PFSK-1 (cell line): ENCODE measurements around the gene SLC38A5.

ENCODE experiments used
- FOXP2 ChIP-seq: optimal IDR thresholded peaks from 2 replicates; pipeline ENCODE3; 2011; ENCODE audit warnings: borderline replicate concordance, control low read depth, inconsistent platforms; ENCODE audit not compliant: insufficient read depth; ENCODE audit errors: extremely low read length, extremely low read depth
- POLR2AphosphoS5 ChIP-seq: IDR thresholded peaks from 2 replicates; pipeline ENCODE4 v1.6.1; 2012; ENCODE audit warnings: low read depth, mild to moderate bottlenecking, control low read depth, low read length, moderate library complexity
- REST ChIP-seq, 2 experiments: IDR thresholded peaks; 2 replicates each; pipeline versions ENCODE4 v1.6.1 to v1.8.0; 2011 to 2012; ENCODE audit warnings: low read depth in 2 of 2, low read length in 2 of 2, control low read depth in 1 of 2, inconsistent platforms in 1 of 2, mild to moderate bottlenecking in 1 of 2, moderate library complexity in 1 of 2; ENCODE audit not compliant: insufficient read depth in 1 of 2
- SIN3A ChIP-seq: IDR thresholded peaks from 2 replicates; pipeline ENCODE4 v1.6.1; 2012; ENCODE audit warnings: mild to moderate bottlenecking, low read length, moderate library complexity, borderline replicate concordance; ENCODE audit not compliant: insufficient read depth
- TAF1 ChIP-seq: IDR thresholded peaks from 2 replicates; pipeline ENCODE4 v1.6.1; 2012; ENCODE audit warnings: low read length, control low read depth, borderline replicate concordance; ENCODE audit not compliant: insufficient read depth

The SLC38A5 gene

GRCh38 chrX:48513670-48514069 lies 43.6 kb upstream of the SLC38A5 start:
- TF ChIP-seq TAF1 (no peak), SIN3A (no peak), POLR2AphosphoS5 (no peak), REST (IDR thresholded peaks at IDR 0.05; ENCODE audit: insufficient read depth in 1 of 2, low read depth in 2 of 2, low read length in 2 of 2) (no peak), FOXP2 (no peak)

GRCh38 chrX:48512371-48512935 lies 42.4 kb upstream of the SLC38A5 start:
- TF ChIP-seq SIN3A, result no peak
- no peak for TF ChIP-seq REST (IDR thresholded peaks at IDR 0.05; ENCODE audit: insufficient read depth in 1 of 2, low read depth in 2 of 2, low read length in 2 of 2)
- TF ChIP-seq FOXP2, result no peak
- no peak for TF ChIP-seq POLR2AphosphoS5
- no peak for TF ChIP-seq TAF1

- TF ChIP-seq FOXP2, result no peak
- no peak for TF ChIP-seq TAF1
- no peak for TF ChIP-seq SIN3A
- no peak for TF ChIP-seq REST (IDR thresholded peaks at IDR 0.05; ENCODE audit: insufficient read depth in 1 of 2, low read depth in 2 of 2, low read length in 2 of 2)
- no peak for TF ChIP-seq POLR2AphosphoS5
These were observed 41.5 kb upstream of the SLC38A5 start for GRCh38 chrX:48511560-48511959.

GRCh38 chrX:48509619-48510018 lies 39.6 kb upstream of the SLC38A5 start:
- no peak for TF ChIP-seq REST (IDR thresholded peaks at IDR 0.05; ENCODE audit: insufficient read depth in 1 of 2, low read depth in 2 of 2, low read length in 2 of 2)
- no peak for TF ChIP-seq TAF1
- TF ChIP-seq POLR2AphosphoS5, result no peak
- TF ChIP-seq FOXP2, result no peak
- TF ChIP-seq SIN3A, result no peak

GRCh38 chrX:48509245-48509590 lies 39.2 kb upstream of the SLC38A5 start:
- TF ChIP-seq FOXP2, result no peak
- TF ChIP-seq TAF1, result no peak
- TF ChIP-seq REST (IDR thresholded peaks at IDR 0.05; ENCODE audit: insufficient read depth in 1 of 2, low read depth in 2 of 2, low read length in 2 of 2), result no peak
- no peak for TF ChIP-seq POLR2AphosphoS5
- no peak for TF ChIP-seq SIN3A
